Activated naive CD4-positive, alpha-beta T cell treated with Interleukin-2 at 50 U/mL for 16 hours (primary cell): ENCODE results near the gene VASP.

ENCODE experiments used
- DNase-seq: peaks from one replicate; pipeline ENCODE4 v3.0.0-alpha.2; 2020

Gene VASP

DNA sequence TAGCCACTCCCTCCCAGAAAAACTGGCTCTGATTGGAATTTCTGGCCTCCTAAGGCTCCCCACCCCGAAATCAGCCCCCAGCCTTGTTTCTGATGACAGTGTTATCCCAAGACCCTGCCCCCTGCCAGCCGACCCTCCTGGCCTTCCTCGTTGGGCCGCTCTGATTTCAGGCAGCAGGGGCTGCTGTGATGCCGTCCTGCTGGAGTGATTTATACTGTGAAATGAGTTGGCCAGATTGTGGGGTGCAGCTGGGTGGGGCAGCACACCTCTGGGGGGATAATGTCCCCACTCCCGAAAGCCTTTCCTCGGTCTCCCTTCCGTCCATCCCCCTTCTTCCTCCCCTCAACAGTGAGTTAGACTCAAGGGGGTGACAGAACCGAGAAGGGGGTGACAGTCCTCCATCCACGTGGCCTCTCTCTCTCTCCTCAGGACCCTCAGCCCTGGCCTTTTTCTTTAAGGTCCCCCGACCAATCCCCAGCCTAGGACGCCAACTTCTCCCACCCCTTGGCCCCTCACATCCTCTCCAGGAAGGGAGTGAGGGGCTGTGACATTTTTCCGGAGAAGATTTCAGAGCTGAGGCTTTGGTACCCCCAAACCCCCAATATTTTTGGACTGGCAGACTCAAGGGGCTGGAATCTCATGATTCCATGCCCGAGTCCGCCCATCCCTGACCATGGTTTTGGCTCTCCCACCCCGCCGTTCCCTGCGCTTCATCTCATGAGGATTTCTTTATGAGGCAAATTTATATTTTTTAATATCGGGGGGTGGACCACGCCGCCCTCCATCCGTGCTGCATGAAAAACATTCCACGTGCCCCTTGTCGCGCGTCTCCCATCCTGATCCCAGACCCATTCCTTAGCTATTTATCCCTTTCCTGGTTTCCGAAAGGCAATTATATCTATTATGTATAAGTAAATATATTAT, 33.3 kb upstream of the VASP start:
- no peak for DNase-seq

DNA sequence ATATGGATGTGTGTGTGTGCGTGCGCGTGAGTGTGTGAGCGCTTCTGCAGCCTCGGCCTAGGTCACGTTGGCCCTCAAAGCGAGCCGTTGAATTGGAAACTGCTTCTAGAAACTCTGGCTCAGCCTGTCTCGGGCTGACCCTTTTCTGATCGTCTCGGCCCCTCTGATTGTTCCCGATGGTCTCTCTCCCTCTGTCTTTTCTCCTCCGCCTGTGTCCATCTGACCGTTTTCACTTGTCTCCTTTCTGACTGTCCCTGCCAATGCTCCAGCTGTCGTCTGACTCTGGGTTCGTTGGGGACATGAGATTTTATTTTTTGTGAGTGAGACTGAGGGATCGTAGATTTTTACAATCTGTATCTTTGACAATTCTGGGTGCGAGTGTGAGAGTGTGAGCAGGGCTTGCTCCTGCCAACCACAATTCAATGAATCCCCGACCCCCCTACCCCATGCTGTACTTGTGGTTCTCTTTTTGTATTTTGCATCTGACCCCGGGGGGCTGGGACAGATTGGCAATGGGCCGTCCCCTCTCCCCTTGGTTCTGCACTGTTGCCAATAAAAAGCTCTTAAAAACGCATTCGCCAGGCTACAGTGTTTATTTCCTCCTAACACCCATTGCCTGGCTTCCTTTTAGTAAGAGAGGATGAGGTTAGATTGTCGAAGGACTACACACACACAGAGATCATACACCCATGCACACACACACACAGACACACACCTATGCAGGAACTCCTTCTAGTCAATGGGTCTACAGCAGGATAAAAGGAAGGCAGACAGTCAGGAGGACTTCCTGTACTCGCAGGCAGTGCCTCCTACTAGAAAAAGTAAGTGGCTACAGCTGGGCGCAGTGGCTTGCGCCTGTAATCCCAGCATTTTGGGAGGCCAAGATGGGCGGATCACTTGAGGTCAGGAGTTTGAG, 32.4 kb upstream of the VASP start:
- DNase-seq = peak; percentile 33

DNA sequence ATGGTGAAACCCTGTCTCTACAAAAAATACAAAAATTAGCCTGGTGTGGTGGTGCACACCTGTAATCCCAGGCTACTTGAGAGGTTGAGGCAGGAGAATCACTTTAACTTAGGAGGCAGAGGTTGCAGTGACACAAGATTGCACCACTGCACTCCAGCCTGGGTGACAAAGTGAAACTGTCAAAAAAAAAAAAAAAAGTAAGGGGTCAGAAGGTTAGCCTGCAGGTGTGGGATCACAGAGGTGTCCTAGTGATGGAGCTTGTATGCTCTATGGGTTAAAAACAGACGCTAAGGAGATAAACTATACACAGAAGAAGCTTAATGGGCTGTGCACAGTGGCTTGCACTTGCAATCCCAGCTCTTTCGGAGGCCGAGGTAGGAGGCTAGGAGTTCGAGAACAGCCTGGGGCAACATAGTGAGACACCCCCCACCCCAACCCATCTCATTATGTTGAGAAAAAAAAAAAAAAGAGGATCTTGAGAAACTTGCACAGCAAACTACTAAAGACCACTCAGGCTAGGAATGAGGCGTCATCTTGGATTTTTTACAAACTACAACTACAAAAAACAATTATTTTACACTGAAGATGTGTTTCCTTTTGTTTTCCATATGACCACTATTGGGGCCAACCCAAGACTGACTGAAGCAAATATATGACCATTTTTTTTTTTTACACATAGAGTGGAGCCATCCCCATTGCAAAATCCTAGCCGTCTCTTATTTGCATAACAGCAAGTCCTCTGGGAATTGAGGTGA, 31.6 kb upstream of the VASP start:
- no peak for DNase-seq

DNA sequence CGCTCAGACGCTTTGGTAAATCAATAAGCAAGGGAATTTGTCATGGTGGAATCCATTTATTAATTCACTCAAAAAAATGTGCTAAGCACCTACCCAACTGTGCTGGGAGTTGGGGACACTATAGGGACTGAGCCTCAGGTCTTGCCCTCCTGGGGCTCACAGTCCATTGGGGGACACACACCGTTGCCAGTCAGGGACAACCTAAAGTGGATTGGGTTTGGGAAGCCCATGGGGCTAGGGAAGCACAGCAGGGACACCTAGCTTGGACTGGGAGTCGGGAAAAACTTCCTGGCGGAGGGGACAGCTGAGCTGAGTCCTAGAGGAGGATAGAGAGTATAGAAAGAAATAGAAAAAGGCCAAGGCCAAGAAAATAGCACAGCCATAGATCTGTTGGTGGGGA, 31.0 kb upstream of the VASP start:
- DNase-seq = no peak

DNA sequence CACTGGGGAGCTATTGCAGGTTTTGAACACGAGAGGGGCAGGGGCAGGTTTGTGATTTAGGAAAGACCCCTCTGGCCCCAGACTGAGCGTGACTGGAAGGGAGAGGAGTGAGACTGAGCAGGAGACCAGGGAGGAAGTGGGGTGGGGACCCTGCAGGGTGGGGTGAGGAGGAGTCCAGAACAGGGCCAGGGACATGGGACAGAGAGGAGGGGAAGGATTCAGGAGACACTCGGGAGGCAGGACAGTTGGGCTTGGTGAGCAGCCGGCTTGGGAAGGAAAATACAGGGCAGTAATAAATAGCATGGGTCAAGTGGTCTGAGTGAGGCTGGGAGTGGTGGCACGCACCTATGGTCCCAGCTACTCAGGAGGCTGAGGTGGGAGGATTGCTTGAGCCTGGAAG, 30.1 kb upstream of the VASP start:
- DNase-seq = no peak

DNA sequence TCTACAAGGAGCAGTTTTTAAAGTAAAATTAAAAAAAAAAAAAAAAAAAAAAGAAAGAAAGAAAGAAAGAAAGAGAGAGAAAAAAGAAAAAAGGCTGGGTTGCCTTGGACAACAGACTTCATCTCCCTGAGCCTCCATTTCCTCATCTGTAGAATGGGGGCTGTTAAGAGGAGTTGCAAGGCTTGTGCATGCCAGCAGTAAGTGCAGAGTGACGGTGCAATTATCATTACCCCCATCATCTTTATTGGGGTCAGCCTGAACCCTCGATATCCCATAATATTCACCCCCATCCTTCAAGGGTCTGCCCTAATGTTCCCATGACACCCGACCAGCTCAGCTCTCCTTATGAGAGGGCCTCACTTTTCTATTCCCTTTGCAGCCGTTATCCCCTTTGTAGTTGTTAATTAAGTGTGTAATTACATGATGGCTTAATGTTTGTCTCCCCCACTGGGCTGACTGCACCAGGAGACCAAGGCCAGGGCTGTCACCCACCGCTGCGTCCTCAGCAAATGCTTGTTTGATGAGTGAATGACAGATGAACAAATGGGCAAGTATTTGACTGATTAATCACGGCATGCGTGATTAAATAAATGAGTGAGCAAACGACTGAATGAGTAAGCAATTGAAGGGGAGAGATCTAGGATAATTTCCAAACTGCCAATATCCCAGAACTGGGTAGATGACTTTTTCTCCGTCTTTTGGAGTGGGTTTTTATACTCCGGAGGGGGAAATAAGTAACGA, 29.4 kb upstream of the VASP start:
- peak; percentile 46 for DNase-seq

DNA sequence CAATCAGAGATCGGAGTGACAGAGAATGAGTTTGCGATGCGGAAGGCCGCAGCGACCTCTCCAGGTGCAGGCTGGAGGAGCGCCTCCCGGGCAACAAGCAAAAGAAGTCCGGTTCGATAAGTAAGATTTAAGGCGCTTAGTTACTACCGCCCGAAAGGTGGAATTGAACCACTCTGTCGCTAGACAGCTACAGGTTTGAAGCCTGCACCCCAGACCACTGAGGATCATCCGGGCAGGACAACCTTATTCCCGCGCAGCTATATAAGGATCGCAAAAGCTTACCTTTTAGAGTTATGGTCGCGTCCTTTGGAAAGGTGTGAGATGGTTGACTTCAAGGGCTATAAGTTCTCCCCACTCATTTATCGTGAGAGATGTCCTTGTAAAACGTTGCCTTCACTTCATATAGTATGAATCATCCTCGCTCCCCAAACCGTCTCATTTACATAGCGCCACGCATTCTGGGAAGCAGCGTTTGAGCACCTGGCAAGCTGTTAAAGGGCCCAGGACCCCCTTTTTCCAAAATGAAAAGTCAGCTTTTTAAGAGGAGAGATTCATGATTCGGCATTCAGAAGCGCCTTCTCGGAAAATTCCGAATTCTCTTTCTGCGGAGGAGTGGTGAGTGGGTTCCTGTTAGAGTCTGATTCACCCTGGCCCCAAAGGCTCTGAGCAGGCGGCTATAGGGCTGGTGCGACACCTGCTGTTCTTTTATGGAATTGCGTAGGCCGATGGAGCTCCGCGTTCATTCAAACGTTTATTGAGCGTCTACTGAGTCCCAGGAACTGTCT, 28.6 kb upstream of the VASP start:
- DNase-seq = peak; percentile 93

DNA sequence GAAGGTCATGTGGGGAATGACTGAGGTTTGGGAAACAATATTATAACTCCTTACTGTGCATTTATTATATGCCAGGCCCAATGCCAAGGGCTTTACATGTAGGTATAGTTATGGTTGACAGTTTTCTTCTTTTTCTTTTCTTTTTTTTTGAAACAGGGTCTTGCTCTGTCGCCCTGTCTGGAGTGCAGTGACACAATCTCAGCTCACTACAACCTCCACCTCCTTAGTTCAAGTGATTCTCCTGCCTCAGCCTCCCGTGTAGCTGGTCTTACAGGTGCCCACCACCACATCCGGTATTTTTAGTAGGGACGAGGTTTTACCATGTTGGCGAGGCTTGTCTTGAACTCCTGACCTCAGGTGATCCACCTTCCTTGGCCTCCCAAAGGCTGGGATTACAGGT, 24.2 kb upstream of the VASP start:
- no peak for DNase-seq

DNA sequence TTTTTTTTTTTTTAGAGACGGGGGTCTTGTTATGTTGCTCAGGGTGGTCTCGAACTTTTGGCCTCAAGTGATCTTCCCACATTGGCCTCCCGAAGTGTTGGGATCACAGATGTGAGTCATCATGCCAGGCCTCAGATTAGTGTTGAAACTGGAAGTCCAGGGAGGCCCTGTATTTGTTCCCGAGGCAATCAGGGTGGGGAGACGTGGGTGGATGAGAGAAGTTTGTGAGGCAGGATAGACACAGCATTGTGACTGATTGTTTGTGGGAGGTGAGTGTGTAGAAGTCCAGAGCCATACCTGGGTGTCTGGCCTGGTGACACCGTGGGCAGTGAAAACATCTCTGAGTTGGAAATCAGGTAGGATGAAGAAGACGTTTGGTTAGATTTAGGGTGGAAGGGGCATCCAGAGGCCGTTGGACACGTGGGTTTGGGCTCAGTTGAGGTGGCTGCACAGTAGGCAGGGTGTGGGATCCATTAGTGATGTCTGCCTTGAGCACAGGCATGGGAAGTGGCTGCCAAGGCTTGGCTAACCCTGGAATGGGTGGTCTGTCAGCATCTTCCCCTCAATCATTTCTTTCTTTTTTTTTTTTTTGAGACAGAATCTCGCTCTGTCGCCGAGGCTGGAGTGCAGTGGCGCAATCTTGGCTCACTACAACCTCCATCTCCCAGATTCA, 22.9 kb upstream of the VASP start:
- no peak for DNase-seq

DNA sequence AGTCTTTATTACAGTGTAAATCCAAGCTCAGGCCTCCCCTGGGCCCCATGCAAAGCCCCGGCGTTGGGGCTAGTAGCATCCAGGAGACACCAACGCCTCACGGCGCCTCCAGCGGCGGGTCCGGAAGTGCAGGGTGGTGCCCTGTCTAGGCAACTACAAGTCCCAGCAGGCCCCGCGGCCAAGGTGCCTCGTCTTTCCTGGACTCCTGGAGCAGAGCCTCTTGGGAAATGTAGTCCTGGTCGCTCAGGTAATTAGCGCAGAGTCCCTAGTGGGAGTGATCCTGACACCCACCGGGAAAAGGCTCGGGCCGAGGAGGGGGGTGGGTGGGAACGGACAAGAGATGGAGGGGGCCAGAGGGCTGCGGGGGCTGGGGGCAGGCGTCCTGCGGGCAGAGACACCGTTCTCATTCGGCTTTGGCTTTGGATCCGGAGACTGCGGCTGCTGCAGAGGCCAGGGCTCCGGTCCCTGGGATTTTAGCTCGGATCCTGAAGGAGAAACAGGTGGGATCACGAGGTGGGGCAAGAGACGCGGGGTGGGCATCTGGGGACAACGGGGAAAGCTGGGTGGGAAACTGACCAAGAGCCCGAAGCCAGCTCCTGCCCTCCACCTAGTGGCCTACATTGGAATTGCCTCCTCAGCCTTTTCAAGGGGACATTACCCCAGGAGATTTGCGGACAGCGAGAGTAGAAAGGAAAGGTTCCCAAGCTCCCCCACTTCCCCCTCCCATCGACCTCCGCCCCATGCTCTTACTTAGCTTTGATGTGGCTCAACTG, 21.8 kb upstream of the VASP start:
- DNase-seq = peak; percentile 96

DNA sequence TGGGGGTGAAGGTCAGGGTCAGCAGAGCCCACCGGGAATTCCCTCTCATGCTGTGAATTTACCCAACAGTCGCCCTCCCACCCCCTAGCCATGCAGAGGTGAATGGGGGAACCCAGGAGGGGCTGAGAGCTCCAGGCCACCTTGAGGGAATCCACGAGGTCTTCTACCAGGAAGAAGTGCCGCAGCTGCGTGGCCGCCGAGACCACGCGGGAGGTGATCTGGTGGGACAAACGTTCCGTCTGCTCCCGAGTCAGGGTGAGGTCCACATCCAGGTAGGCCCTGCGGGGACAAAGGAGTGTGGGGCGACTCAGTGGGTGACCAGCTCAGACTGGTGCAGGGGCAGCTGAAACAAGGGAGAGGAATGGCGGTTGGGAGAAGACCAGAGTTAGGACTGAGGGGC, 18.6 kb upstream of the VASP start:
- no peak for DNase-seq

DNA sequence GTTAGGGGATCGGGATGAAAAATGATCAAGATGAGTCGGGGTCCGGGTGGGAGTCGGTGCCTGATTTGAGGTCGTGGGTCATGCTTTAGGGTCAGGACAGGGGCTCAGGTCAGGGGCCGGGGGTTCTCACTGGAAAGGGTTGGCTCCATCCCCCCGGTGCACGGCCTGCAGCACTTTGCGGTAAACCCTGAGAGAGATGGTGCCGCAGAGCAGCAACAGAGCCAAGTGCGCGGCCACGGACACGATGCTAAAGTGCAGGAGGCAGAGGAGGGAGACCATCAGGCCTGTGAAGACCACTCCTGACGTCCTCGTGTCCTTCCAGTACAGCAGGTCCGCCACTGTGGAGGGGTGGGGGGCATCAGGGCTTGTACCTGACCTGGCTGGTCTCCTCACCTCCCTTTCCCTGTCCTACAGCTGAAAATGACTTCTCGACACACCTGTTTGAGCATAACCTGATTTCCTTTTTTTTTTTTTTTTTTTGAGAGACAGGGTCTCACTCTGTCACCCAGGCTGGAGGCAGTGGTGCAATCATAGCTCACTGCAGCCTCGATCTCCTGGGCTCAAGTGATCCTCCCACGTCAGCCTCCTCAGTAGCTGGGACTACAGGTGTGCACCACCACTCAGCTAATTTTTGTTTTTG, 17.9 kb upstream of the VASP start:
- DNase-seq = no peak

DNA sequence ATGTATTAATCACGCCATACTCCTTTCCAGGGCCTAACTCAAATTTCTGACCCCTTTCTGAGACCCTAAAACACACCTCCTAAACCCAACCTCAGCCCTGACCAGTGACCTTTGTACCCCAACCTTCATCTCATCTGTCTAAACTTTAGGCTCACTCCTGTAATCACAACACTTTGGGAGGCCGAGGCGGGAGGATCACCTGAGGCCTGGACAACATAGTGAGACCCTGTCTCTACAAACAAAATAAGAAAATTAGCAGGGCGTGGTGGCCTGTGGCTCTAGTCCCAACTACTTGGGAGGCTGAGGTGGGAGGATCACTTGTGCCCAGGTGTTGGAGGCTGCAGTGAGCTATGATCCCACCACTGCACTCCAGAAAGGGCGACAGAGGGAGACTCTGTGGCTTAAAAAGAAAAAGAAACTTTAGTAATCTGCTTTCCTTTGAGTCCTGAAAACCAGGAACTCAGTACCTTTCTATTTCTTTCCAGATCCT, 15.1 kb upstream of the VASP start:
- DNase-seq = no peak

DNA sequence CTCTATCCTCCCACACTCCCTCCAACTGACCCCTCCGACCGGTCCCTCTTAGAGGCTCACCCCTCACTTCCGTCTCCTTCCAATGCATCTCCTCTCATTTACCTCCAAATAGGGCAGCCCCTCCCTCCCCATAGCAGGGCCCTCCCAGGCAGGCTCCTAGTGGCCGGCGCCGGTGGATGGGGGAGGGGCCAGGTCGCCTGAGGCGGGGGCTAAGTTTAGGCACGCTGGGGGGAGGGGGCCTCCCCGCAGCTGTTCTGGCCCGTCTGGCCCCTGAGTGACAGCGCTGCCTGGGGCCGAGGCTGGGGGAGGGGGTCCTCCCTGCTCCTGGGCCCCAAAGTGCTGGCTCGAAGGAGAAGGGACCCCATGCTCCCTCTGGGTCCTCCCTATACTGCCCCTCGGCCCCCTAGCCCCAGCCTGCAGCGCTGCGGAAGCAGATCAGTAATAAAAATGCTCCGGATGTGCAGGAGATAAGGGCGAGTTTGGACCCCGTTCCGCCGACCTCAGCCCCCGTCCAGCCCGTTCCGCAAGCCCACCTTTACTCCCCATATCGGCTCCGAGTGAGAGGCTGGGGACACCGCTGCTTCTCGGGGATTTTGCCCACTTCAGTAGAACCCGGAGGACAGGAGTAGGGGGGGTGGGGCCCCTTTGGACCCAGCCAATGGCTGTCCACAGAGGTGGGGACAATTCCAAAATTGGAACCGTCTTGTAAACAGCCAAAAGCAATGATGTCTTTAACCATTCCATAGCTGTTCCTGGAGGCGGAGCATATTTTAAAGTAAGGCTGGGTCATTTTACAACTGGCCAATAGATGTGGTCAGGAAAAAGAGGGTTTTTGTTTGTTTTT, 14.4 kb upstream of the VASP start:
- no peak for DNase-seq

DNA sequence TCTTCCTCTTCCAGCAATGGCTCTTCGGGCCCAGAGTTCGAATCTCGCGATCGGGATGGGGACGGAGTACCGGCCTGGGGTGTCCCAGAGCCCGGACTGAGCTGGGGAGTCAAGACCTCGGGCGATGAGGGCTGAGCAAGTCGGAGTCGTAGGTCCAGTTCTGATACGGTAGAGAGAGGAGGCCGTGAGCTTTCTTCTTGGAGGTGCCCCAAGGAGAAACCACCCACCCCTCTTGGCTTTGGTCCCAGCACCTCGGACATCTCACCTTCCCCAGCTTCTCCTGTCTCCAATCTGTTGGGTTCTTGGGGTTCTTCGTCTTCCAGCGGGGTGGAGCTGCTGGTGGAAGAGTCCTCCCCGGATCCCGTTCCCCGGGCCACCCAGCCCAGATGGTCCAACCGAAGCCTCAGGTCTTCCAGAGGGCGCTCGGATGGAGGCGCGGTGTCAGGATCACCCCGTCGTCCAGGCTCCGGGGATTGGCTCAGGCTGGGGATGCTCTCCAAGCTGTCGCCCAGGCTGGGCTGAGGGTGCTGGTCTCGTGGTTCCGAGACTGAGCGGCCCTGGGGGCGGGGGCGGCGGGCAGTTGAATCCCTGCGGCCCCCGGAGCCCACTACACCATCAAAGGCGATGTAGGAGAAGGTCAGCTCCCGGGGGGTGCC, 12.9 kb upstream of the VASP start:
- no peak for DNase-seq

DNA sequence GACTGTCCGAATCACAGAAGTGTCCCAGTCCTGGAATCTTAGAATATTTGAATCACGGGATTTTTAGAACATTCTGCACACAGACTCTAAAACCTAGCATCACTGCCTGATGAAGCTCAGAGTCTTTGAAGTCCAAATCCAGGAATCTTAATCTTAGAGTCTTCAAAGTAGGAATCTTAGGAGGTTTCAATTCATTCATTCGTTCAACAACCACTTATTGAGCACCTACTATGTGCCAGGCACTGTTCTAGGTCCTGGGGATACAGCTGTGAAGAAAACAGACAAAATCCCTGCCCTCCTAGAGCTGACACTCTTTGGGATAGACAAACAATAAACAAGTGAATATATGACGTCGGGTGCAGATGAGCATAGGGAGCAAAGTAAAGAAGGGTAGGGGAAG, 12.1 kb upstream of the VASP start:
- no peak for DNase-seq

DNA sequence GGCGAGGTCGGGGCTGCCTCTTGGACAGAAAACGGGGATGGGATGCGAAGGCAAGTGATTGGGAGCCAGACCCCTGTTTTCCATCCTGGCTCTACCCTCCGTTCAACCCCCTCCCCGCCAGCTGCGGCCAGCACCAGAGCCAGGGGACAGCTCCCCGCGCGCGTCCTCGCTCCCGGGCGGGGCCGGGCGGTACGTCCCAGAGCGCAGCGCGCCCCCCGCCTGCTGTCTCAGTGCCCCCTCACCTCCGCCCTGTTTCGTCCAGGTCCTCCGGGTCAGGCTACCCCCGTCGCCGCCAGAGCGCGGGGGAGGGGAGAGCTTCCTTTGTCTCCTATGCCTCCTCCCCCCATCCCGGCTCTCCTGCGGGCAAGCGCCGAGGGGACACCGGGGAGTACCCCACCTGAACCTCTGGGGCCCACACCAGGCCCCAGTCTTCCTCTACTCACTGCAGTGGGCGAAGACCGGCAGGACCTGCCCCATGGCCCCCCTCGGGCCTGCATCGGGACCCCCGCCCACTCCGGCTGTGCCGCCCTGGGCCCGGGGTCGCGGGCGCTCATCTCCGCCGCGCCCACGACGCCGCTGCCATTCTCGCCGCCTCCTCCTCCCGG, 10.8 kb upstream of the VASP start:
- peak; percentile 54 for DNase-seq

DNA sequence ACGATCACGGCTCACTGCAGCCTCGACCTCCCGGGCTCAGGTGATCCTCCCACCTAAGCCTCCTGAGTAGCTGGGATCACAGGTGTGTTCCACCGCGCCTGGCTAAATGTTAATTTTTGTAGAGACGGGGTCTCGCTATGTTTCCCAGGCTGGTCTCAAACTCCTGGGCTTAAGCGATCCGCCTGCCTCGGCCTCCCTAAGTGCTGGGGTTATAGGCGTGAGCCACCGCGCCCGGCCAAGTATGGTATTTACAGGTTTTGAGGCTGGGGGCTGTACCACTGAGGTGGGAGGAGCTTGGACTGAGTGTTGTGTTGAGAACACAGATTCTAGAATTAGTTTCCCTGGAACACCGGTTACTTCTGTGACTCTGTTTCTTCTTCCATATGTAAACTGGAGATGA, 9.5 kb upstream of the VASP start:
- DNase-seq = no peak
